ENCODE measurements around the gene ZNF793.

The ZNF793 gene

DNA sequence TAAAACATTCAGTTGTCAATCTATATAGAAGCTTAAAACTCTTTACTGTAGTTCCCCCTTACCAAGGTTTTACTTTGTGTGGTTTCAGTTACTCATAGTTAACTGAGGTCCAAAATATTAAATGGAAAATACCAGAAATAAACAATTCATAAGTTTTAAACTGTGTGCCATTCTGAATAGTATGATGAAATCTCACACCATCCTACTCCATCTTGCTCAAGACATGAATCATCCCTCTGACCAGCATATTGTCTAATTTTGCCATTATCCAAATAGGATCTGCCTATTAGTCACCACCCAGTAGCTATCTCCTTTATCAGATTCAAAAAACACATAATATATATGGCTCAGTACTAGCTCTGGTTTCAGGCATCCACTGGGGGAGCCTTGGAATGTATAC lies 65.5 kb downstream of the ZNF793 start:
- DNase-seq: no peak

DNA sequence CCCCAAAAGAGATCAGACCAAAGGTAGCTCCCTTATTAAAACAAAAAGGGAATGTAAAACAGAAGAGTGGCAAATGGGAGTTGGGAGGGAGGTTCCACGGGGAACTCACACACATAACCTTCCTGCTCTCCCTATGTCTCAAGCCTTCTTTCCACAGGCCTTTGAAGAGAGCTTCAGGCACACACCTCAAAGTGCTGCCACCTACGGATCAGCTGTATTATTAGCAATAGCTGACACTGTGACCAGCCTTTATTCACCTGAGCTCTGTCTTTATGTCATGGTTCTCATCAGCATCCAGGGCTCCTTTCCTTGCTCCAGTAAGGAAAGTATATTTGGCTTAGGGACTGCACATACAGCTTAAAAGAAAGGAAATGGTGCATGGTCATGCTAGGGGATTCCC lies 76.6 kb downstream of the ZNF793 start:
- no peak for DNase-seq
